ENCODE measurements around the gene SMIM30.
A peak's percentile ranks its signal among the peaks of the same experiment; 100 is the strongest.
"Not testable (repeated sequence)": the region's sequence is repeated elsewhere in the genome, so short reads cannot be mapped to it uniquely, and the experiment has no call there.

Gene SMIM30

GRCh38 chr7:113118074-113118959 is at the start of gene SMIM30:
TSS of gene SMIM30 (minus strand) at chr7:113118554. CDS start at chr7:113117578, 976 bp downstream.
- peak; percentile 87 for DNase-seq

GRCh38 chr7:113166176-113166575 is 47.8 kb upstream of the SMIM30 start:
- not testable (repeated sequence) for DNase-seq

- DNase-seq: no peak
Observed at GRCh38 chr7:113161050-113161449, 42.7 kb upstream of the SMIM30 start.

GRCh38 chr7:113159746-113160339 is 41.5 kb upstream of the SMIM30 start:
- DNase-seq: peak; percentile 46

GRCh38 chr7:113158756-113159155 is 40.4 kb upstream of the SMIM30 start:
- no peak for DNase-seq

- no peak for DNase-seq
Observed at GRCh38 chr7:113154117-113154516, 35.8 kb upstream of the SMIM30 start.

- DNase-seq: no peak
Observed at GRCh38 chr7:113144817-113145216, 26.5 kb upstream of the SMIM30 start.

GRCh38 chr7:113143486-113144257 is 25.3 kb upstream of the SMIM30 start:
- DNase-seq: no peak

- no peak for DNase-seq
Observed at GRCh38 chr7:113142385-113143119, 24.2 kb upstream of the SMIM30 start.

GRCh38 chr7:113141803-113142202 is 23.4 kb upstream of the SMIM30 start:
- DNase-seq: no peak

- DNase-seq: no peak
Observed at GRCh38 chr7:113140956-113141355, 22.6 kb upstream of the SMIM30 start.

- no peak for DNase-seq
Observed at GRCh38 chr7:113137241-113137640, 18.9 kb upstream of the SMIM30 start.

GRCh38 chr7:113134025-113134424 is 15.7 kb upstream of the SMIM30 start:
- DNase-seq: no peak

- no peak for DNase-seq
Observed at GRCh38 chr7:113131367-113131766, 13.0 kb upstream of the SMIM30 start.

- peak; percentile 4 for DNase-seq
Observed at GRCh38 chr7:113128031-113128430, 9.7 kb upstream of the SMIM30 start.

GRCh38 chr7:113125728-113126127 is 7.4 kb upstream of the SMIM30 start:
- no peak for DNase-seq

- DNase-seq: no peak
Observed at GRCh38 chr7:113122744-113123143, 4.4 kb upstream of the SMIM30 start.

GRCh38 chr7:113120647-113121046 is 2.3 kb upstream of the SMIM30 start:
- DNase-seq: peak; percentile 20

GRCh38 chr7:113119429-113119828 is 1.1 kb upstream of the SMIM30 start:
- DNase-seq: no peak

- peak; percentile 3 for DNase-seq
Observed at GRCh38 chr7:113117374-113117774, 980 bp downstream of the SMIM30 start.

GRCh38 chr7:113113912-113114311 is 4.4 kb downstream of the SMIM30 start:
- peak; percentile 6 for DNase-seq

GRCh38 chr7:113109718-113110117 is 8.6 kb downstream of the SMIM30 start:
- DNase-seq: no peak

GRCh38 chr7:113100121-113100603 is 18.2 kb downstream of the SMIM30 start:
- no peak for DNase-seq
